Epithelial cell of proximal tubule (primary cell): ENCODE results near the gene PSMD8. TPM values are rescaled to one million over a fixed set of nuclear protein-coding genes. Genes with fewer than 3 reads are reported as not detected.

ENCODE experiments used
- DNase-seq: peaks from one replicate; pipeline ENCODE4 v3.0.0-alpha.2; 2011; ENCODE audit warnings: low read depth
- H3K4me3 ChIP-seq: 2 replicates; pipeline ENCODE4 v1.5.1; 2011; ENCODE audit warnings: low read depth, mild to moderate bottlenecking, low read length
- CTCF ChIP-seq: conservative IDR thresholded peaks from 2 replicates; pipeline ENCODE4 v1.5.1; 2012; ENCODE audit warnings: low read depth, mild to moderate bottlenecking, low read length
- total RNA-seq: library from RNA; depleted of rRNA; stranded (reverse); fragments of >200 nt; gene quantifications from 2 replicates; pipeline ENCODE4 v1.2.3, GENCODE V29; 2015

The PSMD8 gene
- 227 and 369 TPM in 2 replicates for total RNA-seq

- DNase-seq: peak; percentile 90
- H3K4me3 ChIP-seq: peak within 1 kb of the TSS; percentile 71
- TF ChIP-seq CTCF: peak; percentile 26
Observed at GRCh38 chr19:38374332-38375097, at the start of gene PSMD8. TSS of gene PSMD8 (plus strand) at chr19:38374571. CDS start at chr19:38374602, 31 bp downstream.

DNA sequence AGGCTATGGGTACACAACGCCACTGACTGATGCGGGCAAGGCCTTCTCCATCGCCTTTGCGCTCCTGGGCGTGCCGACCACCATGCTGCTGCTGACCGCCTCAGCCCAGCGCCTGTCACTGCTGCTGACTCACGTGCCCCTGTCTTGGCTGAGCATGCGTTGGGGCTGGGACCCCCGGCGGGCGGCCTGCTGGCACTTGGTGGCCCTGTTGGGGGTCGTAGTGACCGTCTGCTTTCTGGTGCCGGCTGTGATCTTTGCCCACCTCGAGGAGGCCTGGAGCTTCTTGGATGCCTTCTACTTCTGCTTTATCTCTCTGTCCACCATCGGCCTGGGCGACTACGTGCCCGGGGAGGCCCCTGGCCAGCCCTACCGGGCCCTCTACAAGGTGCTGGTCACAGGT lies 47.8 kb upstream of the PSMD8 start:
- no peak overlapping the region for H3K4me3 ChIP-seq
- TF ChIP-seq CTCF: no peak
- no peak for DNase-seq

DNA sequence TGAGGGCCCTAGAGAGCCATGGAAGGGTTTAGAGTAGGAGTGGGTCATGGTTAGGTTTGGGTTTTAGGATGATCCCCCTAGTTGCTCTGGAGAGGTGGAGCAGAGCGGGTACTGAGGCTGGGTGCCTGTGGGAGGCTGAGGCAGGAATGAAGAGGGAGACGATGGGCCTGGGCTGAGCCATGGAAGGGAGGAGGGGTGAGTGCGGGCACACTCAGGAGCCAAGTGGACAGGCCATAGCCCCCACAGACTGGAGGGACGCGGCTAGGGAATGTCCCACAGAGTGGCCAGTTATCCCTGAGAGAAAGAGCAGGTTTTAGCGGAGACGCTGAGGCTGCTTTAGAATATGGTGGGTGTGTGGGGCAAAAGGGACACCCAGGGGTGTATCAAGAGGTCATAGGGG lies 44.7 kb upstream of the PSMD8 start:
- no peak overlapping the region for H3K4me3 ChIP-seq
- no peak for TF ChIP-seq CTCF
- DNase-seq: no peak

GRCh38 chr19:38331728-38332127 lies 42.6 kb upstream of the PSMD8 start:
- no peak for DNase-seq

GRCh38 chr19:38333245-38333644 lies 41.1 kb upstream of the PSMD8 start:
- no peak for DNase-seq
- no peak overlapping the region for H3K4me3 ChIP-seq
- no peak for TF ChIP-seq CTCF

More at GRCh38 chr19:38331728-38332127, 42.6 kb upstream of the PSMD8 start:
- no peak overlapping the region for H3K4me3 ChIP-seq
- TF ChIP-seq CTCF: no peak

DNA sequence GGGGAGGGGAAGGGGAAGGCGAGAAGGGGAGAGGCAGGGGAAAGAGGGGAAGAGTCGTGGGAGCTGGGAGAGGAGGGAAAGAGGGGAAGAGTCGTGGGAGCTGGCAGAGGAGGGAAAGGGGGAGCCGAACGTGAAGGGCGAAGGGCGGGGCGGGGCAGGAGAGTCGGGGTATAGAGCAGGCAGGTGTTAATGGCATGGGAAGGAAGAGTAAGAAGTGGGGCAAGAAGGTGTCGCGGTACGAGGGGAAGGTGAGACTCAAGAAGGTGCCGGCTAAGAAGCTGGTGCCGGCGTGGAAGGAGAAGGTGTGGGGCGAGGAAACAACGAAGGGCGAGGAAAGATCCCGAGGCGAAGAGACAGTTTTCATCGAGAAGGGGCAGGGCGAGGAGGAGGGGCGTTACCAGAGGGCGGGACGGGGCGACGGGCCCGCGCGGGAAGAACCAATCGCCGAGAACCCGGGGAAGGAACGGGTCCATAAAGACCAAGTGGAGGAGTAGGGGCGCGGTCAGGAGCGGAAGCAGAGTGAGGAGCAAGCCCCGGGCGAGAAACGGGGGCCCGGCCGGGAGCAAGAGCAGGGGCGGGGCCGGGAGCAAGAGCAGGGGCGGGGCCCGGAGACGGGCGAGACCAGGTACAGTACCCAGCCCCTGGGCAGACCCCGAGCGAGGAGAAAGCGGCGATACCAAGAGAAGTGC lies 38.3 kb upstream of the PSMD8 start:
- TF ChIP-seq CTCF: no peak
- peak overlapping the region; percentile 79 for H3K4me3 ChIP-seq
- no peak for DNase-seq
